ENCODE measurements around the gene CCDC85B.
"Not testable (repeated sequence)": the region's sequence is repeated elsewhere in the genome, so short reads cannot be mapped to it uniquely, and the experiment has no call there.

The CCDC85B gene

GRCh38 chr11:65886826-65887722, 3.4 kb upstream of the CCDC85B start:
- no peak for DNase-seq (ENCODE audit: low read depth in 3 of 3)

- DNase-seq (ENCODE audit: low read depth in 3 of 3): no peak
These were observed 2.7 kb upstream of the CCDC85B start for GRCh38 chr11:65887723-65888162.

- peak; percentile 86 to 94 (median 90) for DNase-seq (ENCODE audit: low read depth in 3 of 3)
These were observed 2.2 kb upstream of the CCDC85B start, which contains the start of gene FIBP for GRCh38 chr11:65888163-65888814. FIBP (minus strand) TSS chr11:65888471; CDS start chr11:65888418, 53 bp downstream.

GRCh38 chr11:65891219-65892136, 1.0 kb downstream of the CCDC85B start:
- DNase-seq (ENCODE audit: low read depth in 3 of 3): peak in 1 of 3 experiments; percentile 53

GRCh38 chr11:65892137-65892540, 1.7 kb downstream of the CCDC85B start:
- DNase-seq (ENCODE audit: low read depth in 3 of 3): not testable (repeated sequence)

- DNase-seq (ENCODE audit: low read depth in 3 of 3): no peak
These were observed 2.3 kb downstream of the CCDC85B start for GRCh38 chr11:65892661-65893317.

- no peak for DNase-seq (ENCODE audit: low read depth in 3 of 3)
These were observed 3.6 kb downstream of the CCDC85B start for GRCh38 chr11:65894034-65894591.

- DNase-seq (ENCODE audit: low read depth in 3 of 3): no peak
These were observed 5.1 kb downstream of the CCDC85B start for GRCh38 chr11:65895482-65895981.

GRCh38 chr11:65896034-65896999, 5.8 kb downstream of the CCDC85B start:
- DNase-seq (ENCODE audit: low read depth in 3 of 3): no peak

GRCh38 chr11:65897020-65897471, 6.6 kb downstream of the CCDC85B start:
- no peak for DNase-seq (ENCODE audit: low read depth in 3 of 3)

- no peak for DNase-seq (ENCODE audit: low read depth in 3 of 3)
These were observed 8.3 kb downstream of the CCDC85B start for GRCh38 chr11:65898656-65899355.

- DNase-seq (ENCODE audit: low read depth in 3 of 3): peak; percentile 56 to 70 (median 66)
These were observed 9.1 kb downstream of the CCDC85B start for GRCh38 chr11:65899356-65900124.

GRCh38 chr11:65900125-65900898, 9.8 kb downstream of the CCDC85B start, which contains the start of gene FOSL1:
FOSL1 (minus strand) TSS chr11:65900388; CDS start chr11:65900339, 49 bp downstream.
- DNase-seq (ENCODE audit: low read depth in 3 of 3): peak; percentile 89 to 91 (median 90)

- no peak for DNase-seq (ENCODE audit: low read depth in 3 of 3)
These were observed 10.4 kb downstream of the CCDC85B start for GRCh38 chr11:65900899-65901180.

GRCh38 chr11:65903068-65903481, 12.6 kb downstream of the CCDC85B start:
- DNase-seq (ENCODE audit: low read depth in 3 of 3): no peak

GRCh38 chr11:65903715-65904114, 13.2 kb downstream of the CCDC85B start:
- no peak for DNase-seq (ENCODE audit: low read depth in 3 of 3)

GRCh38 chr11:65906602-65907001, 16.1 kb downstream of the CCDC85B start:
- no peak for DNase-seq (ENCODE audit: low read depth in 3 of 3)

Data from stimulated activated CD4-positive, alpha-beta T cell treated with anti-CD3 and anti-CD28 coated beads, TNF-alpha, amount 100 ng/mL, for 4 hours (primary cell).